Measurements from ENCODE around the gene ATP8B3.
A peak's percentile ranks its signal among the peaks of the same experiment; 100 is the strongest.

The ATP8B3 gene

DNA sequence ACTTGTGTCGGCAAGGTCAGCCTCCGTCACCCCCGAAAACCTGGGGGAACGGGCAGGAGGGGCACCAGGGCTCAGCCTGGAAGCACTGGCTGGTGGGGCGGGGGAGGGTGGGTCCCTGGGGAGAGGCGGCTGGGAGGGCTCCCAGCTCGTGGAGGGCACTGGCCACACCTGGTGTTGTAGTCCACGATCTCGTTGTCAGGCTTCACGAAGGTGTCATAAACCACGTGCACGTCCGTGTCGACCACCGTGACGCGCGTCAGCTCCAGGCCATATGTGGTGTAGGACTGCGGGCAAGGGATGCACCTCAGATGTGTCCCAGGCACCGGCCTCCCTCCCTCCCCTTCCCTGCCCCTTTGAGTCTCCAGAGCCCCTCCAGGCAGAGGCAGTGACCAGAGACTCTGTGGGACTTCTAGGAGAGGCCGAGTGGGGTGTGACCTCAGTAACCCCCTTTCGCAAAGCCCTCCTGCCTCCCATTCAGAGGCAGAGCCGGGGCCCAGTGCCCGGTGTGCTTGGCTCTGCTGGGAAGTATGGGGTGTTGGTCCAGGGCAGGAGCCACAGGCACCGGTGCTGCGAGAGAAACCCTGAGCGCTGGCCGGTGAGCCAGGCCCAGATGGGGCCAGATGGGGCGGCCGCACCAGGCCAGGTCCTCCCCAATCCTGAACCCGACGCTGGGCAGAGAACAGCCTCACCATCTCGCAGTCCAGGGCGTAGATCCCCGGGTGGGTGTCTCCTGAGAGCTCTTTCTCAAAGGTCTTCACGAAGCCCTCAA, 4.6 kb upstream of the ATP8B3 start:
- no peak for DNase-seq (ENCODE audit: low read depth in 2 of 2)

- no peak for DNase-seq (ENCODE audit: low read depth in 2 of 2)
Measured at GRCh38 chr19:1815605-1816529, 3.8 kb upstream of the ATP8B3 start.

GRCh38 chr19:1814833-1815604, 2.9 kb upstream of the ATP8B3 start:
- DNase-seq (ENCODE audit: low read depth in 2 of 2): no peak

DNA sequence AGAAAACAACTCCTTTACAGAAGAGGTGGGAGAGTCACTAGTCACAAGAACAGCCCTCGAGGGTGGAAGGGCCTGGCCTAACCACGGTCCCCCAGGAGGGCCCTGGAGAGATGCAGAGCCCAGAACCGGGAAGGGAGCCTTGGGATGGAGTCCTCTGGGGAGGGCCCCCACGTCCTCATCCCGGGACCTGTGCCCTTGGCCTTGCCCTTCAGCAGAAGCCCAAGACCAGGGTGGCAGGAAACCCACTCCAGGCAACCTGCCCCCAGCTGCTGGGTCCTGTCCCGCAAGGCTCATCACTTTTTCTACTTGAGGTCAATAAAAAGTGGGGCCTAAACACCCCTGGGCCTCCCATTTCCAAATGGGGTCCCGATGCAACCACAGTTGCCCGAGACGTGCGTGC, 2.3 kb upstream of the ATP8B3 start:
- DNase-seq (ENCODE audit: low read depth in 2 of 2): no peak

- DNase-seq (ENCODE audit: low read depth in 2 of 2): no peak
Measured at GRCh38 chr19:1813192-1814182, 1.4 kb upstream of the ATP8B3 start.

DNA sequence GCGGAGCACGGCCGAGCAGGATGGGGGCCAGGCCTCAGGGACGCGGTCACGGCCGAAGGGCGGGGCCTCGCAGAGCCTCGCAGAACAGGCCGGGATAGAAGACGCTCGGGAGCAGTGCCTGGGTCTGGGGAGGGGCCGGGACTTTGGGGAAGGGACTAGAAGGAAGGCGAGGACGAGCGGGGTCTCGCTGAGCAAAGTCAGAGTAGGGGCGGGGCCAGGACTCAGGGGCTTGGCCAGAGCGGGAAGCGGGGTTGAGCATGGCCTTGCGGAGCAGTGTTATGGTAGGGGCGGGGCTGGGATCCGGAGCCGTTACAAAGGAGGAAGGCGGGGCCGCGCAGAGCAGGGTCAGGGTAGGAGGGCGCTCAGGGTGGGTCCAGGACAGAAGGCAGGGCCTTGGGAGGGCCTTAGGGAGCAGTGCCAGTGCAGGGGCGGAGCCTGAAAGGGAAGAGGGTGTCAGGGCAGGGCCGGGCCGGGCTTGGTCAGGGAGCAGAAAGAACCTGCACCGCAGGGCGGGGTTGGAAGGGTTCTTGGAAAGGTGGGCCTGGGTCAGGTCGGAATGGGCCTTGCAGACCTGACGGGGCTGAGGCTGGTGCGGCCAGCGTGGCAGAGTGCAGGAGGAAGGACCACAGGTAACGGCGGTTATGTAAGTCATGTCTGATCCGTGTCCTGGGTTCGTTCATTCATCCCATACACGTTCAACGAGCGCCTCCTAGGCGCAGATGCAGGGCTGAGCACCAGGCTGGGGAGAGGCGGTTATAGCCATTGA, 533 bp upstream of the ATP8B3 start:
- DNase-seq (ENCODE audit: low read depth in 2 of 2): peak; percentile 73 to 87

GRCh38 chr19:1811472-1811894, 593 bp downstream of the ATP8B3 start:
- DNase-seq (ENCODE audit: low read depth in 2 of 2): peak in 1 of 2 donors; percentile 42

DNA sequence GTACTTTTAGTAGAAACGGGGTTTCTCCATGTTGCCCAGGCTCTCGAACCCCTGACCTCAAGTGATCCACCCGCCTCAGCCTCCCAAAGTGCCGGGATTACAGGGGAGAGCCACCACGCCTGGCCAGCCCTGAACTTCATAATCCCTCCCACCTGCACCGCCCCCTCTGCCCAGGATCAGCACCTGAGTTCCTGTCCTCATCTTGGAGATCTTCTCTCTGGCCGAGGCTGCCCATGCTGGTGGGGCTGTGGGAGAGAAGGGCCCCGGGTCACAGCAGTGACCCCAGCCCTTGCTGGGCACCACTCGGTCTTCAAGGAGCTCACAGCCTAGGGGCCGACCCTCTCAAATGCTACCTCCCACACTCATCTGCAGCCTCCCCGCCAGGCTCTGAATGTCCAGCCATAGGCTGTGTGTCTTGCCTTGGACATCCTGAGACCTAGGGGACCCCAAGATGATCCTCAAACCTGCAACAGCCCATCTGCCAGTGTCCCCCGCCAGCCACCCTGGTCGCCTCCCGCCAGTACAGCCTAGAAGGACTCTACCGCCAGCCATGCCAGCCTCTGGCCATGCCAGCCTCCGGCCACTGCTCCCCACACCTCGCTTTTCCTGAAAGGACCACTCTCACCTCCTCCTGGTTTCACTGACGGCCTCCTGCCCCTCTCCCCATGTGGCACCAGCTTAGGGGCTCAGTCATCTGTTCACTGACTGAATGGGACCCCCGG, 1.5 kb downstream of the ATP8B3 start:
- DNase-seq (ENCODE audit: low read depth in 2 of 2): no peak

GRCh38 chr19:1809678-1810077, 2.4 kb downstream of the ATP8B3 start:
- no peak for DNase-seq (ENCODE audit: low read depth in 2 of 2)

GRCh38 chr19:1808395-1808731, 3.7 kb downstream of the ATP8B3 start:
- no peak for DNase-seq (ENCODE audit: low read depth in 2 of 2)

DNA sequence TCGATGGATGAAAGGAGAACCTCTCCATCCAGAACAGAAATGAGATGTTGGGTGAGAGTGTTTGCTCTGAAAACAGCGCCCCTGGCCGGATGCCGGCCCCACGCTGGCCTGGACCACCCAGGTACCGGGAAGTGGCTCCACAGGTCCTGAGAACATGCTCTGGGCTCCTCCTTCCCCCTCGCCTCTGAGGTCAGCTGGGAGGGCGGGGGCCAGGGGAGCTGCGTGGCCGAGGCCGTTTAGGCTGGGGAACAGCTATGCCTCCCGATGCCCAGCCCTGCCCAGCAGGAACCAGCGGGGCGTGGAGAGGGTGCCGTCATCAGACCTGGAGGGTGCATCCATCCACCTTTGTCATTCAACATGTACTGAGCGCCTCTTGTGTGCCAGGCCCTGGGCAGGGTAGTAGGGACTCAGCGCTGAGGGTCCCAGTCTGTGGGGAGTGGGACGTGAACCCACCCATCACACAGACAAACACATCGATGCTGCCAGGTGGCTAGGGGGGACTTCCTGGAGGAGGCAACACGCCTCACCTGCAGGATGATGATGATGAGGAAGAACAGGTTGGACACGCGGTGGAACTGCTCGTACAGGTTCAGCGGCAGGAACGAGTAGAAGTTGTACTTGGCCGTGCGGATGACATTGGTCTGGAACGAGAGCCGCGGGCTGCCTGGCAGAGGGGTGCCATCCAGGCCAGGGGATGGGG, 4.2 kb downstream of the ATP8B3 start:
- no peak for DNase-seq (ENCODE audit: low read depth in 2 of 2)

DNA sequence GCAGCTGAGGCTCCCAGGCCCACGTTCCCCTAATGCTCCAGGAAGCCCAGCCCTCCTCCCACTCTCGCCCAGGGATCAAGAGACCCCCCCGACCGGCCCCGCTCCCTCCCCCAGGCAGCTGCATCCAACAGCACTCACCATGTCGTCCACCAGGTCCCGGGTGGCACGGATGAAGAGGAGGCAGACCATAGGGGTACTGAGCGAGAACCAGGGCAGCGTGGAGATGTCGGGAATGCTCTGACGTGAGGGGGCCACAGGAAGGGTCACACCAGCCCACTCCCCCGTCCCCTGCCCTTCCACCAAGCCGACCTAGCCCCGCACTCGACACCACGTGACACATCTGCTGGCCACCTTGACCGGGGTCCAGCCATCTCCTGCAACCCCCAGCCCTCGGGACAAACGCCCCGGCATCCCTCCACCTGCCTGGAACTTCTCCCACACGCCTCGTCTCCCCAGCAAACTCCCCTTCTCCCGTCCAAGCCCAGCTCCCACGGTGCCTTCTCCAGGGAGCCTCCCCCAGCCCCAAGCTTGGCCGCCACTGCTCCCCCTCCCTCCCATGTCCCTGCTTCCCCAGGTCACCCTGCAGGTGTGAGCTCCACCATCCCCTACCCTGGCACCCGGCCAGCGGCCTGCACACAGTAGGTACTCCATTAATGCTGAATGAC, 4.9 kb downstream of the ATP8B3 start:
- no peak for DNase-seq (ENCODE audit: low read depth in 2 of 2)

GRCh38 chr19:1806184-1807029, 5.7 kb downstream of the ATP8B3 start:
- no peak for DNase-seq (ENCODE audit: low read depth in 2 of 2)

GRCh38 chr19:1805401-1806183, 6.5 kb downstream of the ATP8B3 start:
- DNase-seq (ENCODE audit: low read depth in 2 of 2): no peak

- no peak for DNase-seq (ENCODE audit: low read depth in 2 of 2)
Measured at GRCh38 chr19:1804858-1805257, 7.2 kb downstream of the ATP8B3 start.

DNA sequence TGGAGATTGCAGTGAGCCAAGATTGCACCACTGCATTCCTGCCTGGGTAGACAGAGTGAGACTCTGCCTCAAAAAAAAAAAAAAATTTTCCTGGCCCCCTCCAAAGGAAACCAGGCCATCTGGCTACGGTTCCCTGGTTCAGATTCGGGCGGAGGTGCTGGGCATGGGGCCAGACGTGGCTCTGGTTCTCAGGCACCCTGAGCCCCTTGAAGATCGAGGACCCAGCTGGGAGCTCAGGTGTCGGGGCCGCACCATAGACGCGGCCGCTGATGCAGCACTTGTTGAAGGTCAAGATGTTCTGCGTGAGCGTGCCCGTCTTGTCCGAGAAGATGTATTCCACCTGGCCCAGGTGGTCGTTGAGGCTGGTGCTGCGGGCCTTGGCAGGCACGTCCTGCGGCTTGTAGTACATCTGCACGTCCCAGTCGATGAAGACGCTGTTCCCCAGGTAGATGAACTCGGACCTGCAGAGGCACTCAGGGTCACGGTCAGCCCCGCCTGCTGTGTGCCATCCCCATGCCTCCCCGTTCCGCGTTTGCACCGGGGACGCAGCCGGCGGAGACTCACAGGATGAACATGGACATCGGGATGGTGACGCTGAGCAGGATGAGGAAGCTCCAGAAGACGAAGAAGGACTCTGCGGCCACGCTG, 12.3 kb downstream of the ATP8B3 start:
- no peak for DNase-seq (ENCODE audit: low read depth in 2 of 2)
